Heart right ventricle (tissue), 16 donors: Measurements from ENCODE around the gene IRAG1. TPM values are rescaled to one million over a fixed set of nuclear protein-coding genes. Genes with fewer than 3 reads are reported as not detected.

Source experiments
- ATAC-seq, 8 donors: fragments of 200-7000 bp; cut with Tn5 transposase; one replicate each; pipeline ENCODE4 v1.9.1; 2020; ENCODE audit warnings: mild to moderate bottlenecking in 8 of 8, moderate library complexity in 8 of 8, moderate number of reproducible peaks in 1 of 8
- DNase-seq, 2 donors: peaks; one replicate each; pipeline ENCODE4 v3.0.0-alpha.2; 2020
- H3K27ac ChIP-seq, 10 donors: fragments of 200-600 bp; sonication (generic) in 2 of 10; one replicate each; pipeline versions ENCODE4 v1.5.0 to v1.8.0; 2020 to 2022; ENCODE audit warnings: mild to moderate bottlenecking in 3 of 10
- H3K27me3 ChIP-seq, 7 donors: fragments of 200-600 bp; one replicate each; pipeline ENCODE4 v1.8.0; 2021 to 2022; ENCODE audit warnings: mild to moderate bottlenecking in 2 of 7
- H3K36me3 ChIP-seq, 9 donors: fragments of 200-600 bp; sonication (generic) in 1 of 9; one replicate each; pipeline versions ENCODE4 v1.5.0 to v1.8.0; 2020 to 2022; ENCODE audit warnings: mild to moderate bottlenecking in 2 of 9
- H3K4me1 ChIP-seq, 9 donors: fragments of 200-600 bp; sonication (generic) in 1 of 9; one replicate each; pipeline versions ENCODE4 v1.5.0 to v1.8.0; 2020 to 2022; ENCODE audit warnings: mild to moderate bottlenecking in 4 of 9
- H3K4me3 ChIP-seq, 10 donors: fragments of 200-600 bp; sonication (generic) in 2 of 10; one replicate each; pipeline versions ENCODE4 v1.5.0 to v1.8.0; 2020 to 2022; ENCODE audit warnings: mild to moderate bottlenecking in 7 of 10, moderate library complexity in 2 of 10
- H3K9me3 ChIP-seq, 11 donors: fragments of 200-600 bp in 10 of 11; sonication (generic) in 2 of 11; one replicate each; pipeline versions ENCODE4 v1.5.0 to v1.8.0; 2013 to 2022; ENCODE audit warnings: mild to moderate bottlenecking in 2 of 11, control low read depth in 1 of 11, moderate library complexity in 1 of 11
- WGBS, 2 donors: extraction: QIAGEN DNeasy Blood & Tissue Kit; methylation state at CpG; one replicate each; pipeline ENCODE4 v1.1.7; 2013; ENCODE audit warnings: inconsistent platforms in 1 of 2; 5-methylcytosine and 5-hydroxymethylcytosine counted together
- intact Hi-C, 10 donors: fragments of 100-400 bp; cut with DNase I; formaldehyde crosslinking; loops; one replicate each; pipeline versions ENCODE4 v1.11.1 to v1.14.2; 2022
- polyA plus RNA-seq, 2 donors: library from polyadenylated mRNA; stranded (reverse); fragments of 200-250 nt; gene quantifications; one replicate each; pipeline ENCODE4 v1.2.3, GENCODE V29; 2013
- total RNA-seq, 10 donors: library from RNA; stranded (reverse); fragmentation: NEBNext Ultra II Directional in 3 of 10; extraction: Animal tissue kit (Norgen Biotek cat#: 25700) in 3 of 10; gene quantifications; one replicate each; pipeline versions ENCODE4 v1.2.1 to v1.2.4, GENCODE V29; 2021 to 2023
- TF ChIP-seq, protein P1 (sequence below), 9 donors: fragments of 200-600 bp; sonication (generic) in 2 of 9; IDR thresholded peaks; one replicate each; pipeline versions ENCODE4 v1.5.0 to v1.8.0; 2021 to 2022; ENCODE audit warnings: antibody characterized with exemption in 9 of 9, mild to moderate bottlenecking in 5 of 9, moderate library complexity in 1 of 9
- donor health status: Arrhythmogenic right ventricular cardiomyopathy.
- donor health status: ischemic (EF 13 %, LVEDD 7.1; RV severe dilation, severe dysfunction).
- donor health status: healthy with polysubstance abuse.
- donor health status: DM: no; HTN: yes; CAD: no.
- donor health status: DM: no; HTN: no; CAD: no.
- donor health status: ischemic (EF 25% LVEDD 6.9; RV normal size, moderate dysfunction).
- donor health status: ischemic (EF 25% LVEDD 5.7; RV mildly dilated, moderate dysfunction).
- donor health status: healthy.
- donor health status: DM: yes; HTN: yes; CAD: no.
- donor health status: Ischemic cardiomyopathy.
- donor health status: ischemic (EF 35%, LVEDD 5.7; RV mildly dilated, moderate dysfunction).
- donor health status: nonischemic (EF 11% LVEDD 7.7; RV severe dilation, severe dysfunction).
- donor health status: DM: yes; HTN: yes; CAD: no.
- donor health status: PGD.
- donor health status: ischemic (EF 29% LVEDD 5.4; RV normal size, mild dysfunction).
- donor health status: nonischemic (EF 23%, LVEDD 6.1; RV moderate dilation, normal function).

Gene IRAG1
- total and polyA plus RNA-seq, 12 donors = 2.5 to 8.3 (median 5.0) TPM

DNA sequence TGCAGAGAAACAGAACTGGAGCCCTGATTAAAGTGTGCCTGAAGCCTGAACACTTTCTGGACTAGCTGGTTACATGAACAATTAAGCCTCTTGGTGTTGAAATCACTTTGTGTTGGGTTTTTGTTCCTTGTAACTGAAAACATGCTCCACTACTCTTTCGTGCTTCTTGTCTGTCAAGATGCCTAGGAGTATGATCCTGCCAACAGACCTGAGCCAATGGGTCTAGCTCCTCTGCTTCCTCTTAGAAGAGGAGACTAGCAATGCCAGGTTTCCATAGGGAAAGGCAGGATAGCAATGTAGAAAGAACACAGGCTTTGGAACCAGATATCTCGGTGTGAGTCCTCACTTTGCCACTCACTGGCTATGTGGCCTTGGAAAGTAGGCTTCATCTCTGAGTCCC is 40.3 kb downstream of the IRAG1 start:
- 86 to 96% methylated on average over 2 of the region's 2 CpGs for WGBS, 2 donors
- TF ChIP-seq, protein P1, sequence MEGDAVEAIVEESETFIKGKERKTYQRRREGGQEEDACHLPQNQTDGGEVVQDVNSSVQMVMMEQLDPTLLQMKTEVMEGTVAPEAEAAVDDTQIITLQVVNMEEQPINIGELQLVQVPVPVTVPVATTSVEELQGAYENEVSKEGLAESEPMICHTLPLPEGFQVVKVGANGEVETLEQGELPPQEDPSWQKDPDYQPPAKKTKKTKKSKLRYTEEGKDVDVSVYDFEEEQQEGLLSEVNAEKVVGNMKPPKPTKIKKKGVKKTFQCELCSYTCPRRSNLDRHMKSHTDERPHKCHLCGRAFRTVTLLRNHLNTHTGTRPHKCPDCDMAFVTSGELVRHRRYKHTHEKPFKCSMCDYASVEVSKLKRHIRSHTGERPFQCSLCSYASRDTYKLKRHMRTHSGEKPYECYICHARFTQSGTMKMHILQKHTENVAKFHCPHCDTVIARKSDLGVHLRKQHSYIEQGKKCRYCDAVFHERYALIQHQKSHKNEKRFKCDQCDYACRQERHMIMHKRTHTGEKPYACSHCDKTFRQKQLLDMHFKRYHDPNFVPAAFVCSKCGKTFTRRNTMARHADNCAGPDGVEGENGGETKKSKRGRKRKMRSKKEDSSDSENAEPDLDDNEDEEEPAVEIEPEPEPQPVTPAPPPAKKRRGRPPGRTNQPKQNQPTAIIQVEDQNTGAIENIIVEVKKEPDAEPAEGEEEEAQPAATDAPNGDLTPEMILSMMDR (IDR thresholded peaks at IDR 0.05) = no peak
- intact Hi-C loops = loop anchor here (5.0 to 10.0 kb wide), 9 partner anchors 71 to 248 kb away; no protein-coding TSS in a partner anchor

DNA sequence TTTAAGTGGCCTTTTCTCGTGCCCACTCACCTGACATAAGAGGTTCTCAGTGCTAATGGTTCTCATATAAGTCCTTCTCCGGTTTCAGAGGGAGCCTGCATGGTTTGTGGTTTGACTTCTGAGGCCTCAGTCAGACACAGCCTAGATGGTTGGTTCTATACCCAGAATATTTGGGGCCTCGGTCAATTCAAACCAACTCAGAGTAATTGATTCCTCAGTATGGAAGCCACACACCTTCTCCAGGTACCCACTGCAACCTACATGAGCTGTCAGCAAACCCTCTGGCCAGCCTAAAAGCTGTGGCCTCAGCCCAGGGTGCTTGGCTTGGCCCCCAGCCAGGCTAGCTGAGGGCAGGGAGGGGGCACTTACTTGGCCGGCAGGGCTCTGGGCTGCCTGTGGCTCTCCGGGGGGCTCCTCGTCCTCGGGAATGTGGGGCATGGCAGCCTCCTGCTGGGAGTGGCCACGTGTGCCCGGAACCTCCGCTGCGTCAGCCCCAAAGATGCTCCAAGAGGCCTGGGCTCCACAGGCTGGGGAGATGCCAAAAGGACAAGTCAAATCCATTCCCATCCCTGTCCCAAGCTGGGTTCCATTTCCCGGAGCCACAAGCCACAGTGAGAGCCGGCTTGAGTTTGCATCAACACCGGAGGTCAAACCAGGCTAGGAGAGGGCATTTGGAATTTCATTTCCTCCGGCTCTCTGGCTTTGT is 41.7 kb downstream of the IRAG1 start:
- TF ChIP-seq, protein P1 (IDR thresholded peaks at IDR 0.05) = no peak
- H3K36me3 ChIP-seq = no peaks in the 10 kb centered on the region
- peaks cover 1 to 52% (median 11%) of the 10 kb centered on the region in 9 donors for H3K4me1 ChIP-seq
- intact Hi-C loops = loop anchor here (5.0 to 10.0 kb wide), 9 partner anchors 70 to 247 kb away; no protein-coding TSS in a partner anchor
- no peak for DNase-seq
- ATAC-seq = peak in 6 of 8 donors; percentile 13 to 67 (median 38)
- H3K9me3 ChIP-seq = no peaks in the 10 kb centered on the region
- H3K27me3 ChIP-seq = no peaks in the 10 kb centered on the region
- no peak overlapping the region for H3K4me3 ChIP-seq
- peak overlapping the region in 5 of 10 donors; percentile 32 to 70 (median 42) for H3K27ac ChIP-seq
- WGBS, 2 donors = 77 to 78% methylated on average over 15 of the region's 15 CpGs

More for the DNA sequence above, 40.3 kb downstream of the IRAG1 start:
- H3K36me3 ChIP-seq = no peaks in the 10 kb centered on the region
- H3K27me3 ChIP-seq = no peaks in the 10 kb centered on the region
- H3K4me1 ChIP-seq = peaks cover 5 to 63% (median 25%) of the 10 kb centered on the region in 9 donors
- peak overlapping the region in 4 of 10 donors; percentile 7 to 77 (median 39) for H3K27ac ChIP-seq
- ATAC-seq = no peak
- H3K4me3 ChIP-seq = no peak overlapping the region
- H3K9me3 ChIP-seq = no peaks in the 10 kb centered on the region
- no peak for DNase-seq

DNA sequence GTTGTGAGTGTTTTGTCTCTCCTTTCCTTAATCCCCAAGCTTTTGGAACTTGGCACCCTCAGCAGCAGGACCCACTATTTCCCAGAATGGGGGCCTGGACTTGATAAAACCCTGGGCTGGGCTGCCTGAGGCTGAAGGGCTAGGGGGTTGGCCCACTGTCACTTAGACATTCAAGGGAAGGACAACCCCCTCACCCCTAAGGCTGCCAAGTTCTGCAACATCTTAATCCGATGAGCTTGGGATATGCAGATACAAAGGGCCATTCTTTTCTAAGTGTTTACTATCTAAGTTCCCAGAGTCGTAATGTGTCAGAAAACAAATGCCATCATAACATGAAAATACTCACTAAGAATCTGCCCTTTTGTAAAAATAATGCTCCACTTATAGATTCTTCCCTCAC is 42.9 kb downstream of the IRAG1 start:
- ATAC-seq = no peak
- Histone ChIP-seq H3K4me3 (no peak overlapping the region), H3K27ac (no peak overlapping the region), H3K27me3 (no peaks in the 10 kb centered on the region), H3K9me3 (no peaks in the 10 kb centered on the region), H3K36me3 (no peaks in the 10 kb centered on the region), H3K4me1 (peaks cover 0 to 50% (median 4%) of the 10 kb centered on the region in 9 donors)
- WGBS, 2 donors = 67 to 76% methylated on average over 2 of the region's 2 CpGs
- no peak for DNase-seq
- TF ChIP-seq, protein P1 (IDR thresholded peaks at IDR 0.05) = no peak
- intact Hi-C loops = loop anchor here (5.0 to 10.0 kb wide), 9 partner anchors 68 to 246 kb away; no protein-coding TSS in a partner anchor

DNA sequence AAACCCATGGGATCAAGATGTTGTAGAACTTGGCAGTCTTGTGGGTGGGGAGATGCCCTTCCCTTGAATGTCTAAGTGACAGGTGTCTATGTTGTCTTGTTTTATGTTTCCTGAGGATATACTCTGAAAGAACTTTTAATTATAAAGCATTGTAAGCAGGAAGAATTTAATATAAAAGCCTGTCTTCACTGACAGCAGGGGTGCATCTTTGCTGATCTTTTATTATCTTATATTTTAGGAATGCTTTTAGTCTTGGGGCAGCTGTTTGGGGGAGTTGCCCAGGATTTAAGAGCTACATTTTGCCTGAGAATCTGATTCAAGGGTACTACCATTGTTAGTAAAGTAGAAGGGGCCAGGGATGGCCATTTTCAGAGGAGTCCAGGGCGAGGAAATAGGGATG is 43.4 kb downstream of the IRAG1 start:
- H3K4me3 ChIP-seq = no peak overlapping the region
- 0 to 55% methylated on average over 1 of the region's 1 CpG for WGBS, 2 donors
- H3K9me3 ChIP-seq = no peaks in the 10 kb centered on the region
- H3K27me3 ChIP-seq = no peaks in the 10 kb centered on the region
- TF ChIP-seq, protein P1 (IDR thresholded peaks at IDR 0.05) = no peak
- no peaks in the 10 kb centered on the region for H3K36me3 ChIP-seq
- H3K4me1 ChIP-seq = peaks cover 0 to 50% (median 4%) of the 10 kb centered on the region in 9 donors
- DNase-seq (no peak), ATAC-seq (no peak)
- H3K27ac ChIP-seq = no peak overlapping the region
- intact Hi-C loops = loop anchor here (5.0 to 10.0 kb wide), 9 partner anchors 68 to 245 kb away; no protein-coding TSS in a partner anchor
